SK-N-SH (cell line): ENCODE data around the gene P2RY14.

Source experiments
- EZH2phosphoT487 ChIP-seq: fragments of 200-600 bp; sonication (generic); IDR thresholded peaks from 2 replicates; pipeline ENCODE4 v1.6.1; 2017; ENCODE audit warnings: low read depth, mixed run types, mild to moderate bottlenecking, antibody characterized with exemption, moderate library complexity, borderline replicate concordance
- MAX ChIP-seq: IDR thresholded peaks from 2 replicates; pipeline ENCODE4 v1.4.0; 2012; ENCODE audit warnings: low read depth
- TF ChIP-seq, protein P1 (sequence below): fragments of 200-600 bp; sonication (generic); IDR thresholded peaks from 2 replicates; pipeline ENCODE4 v1.6.1; 2017; ENCODE audit warnings: antibody characterized with exemption, mild to moderate bottlenecking, moderate library complexity

DNA sequence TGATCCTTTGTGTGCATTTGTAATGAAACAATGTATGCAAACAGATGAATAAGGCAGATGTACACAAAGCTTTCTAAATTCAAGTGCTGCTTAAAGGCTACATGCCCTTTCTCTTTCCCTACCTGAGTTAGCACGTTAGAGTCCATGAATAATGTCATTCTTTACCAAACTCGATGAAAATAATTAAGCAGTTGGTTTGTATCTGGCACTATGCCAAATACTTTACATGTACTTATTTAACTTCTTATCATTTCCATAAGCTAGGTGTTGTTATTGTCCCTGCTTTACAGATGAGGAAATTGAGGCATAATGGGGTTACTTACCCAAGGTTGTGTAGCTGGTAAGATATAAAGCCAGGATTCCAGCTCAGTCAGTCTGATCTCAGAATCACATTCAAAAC lies 77.8 kb downstream of the P2RY14 start:
- TF ChIP-seq MAX, result no peak
- TF ChIP-seq, protein P1, sequence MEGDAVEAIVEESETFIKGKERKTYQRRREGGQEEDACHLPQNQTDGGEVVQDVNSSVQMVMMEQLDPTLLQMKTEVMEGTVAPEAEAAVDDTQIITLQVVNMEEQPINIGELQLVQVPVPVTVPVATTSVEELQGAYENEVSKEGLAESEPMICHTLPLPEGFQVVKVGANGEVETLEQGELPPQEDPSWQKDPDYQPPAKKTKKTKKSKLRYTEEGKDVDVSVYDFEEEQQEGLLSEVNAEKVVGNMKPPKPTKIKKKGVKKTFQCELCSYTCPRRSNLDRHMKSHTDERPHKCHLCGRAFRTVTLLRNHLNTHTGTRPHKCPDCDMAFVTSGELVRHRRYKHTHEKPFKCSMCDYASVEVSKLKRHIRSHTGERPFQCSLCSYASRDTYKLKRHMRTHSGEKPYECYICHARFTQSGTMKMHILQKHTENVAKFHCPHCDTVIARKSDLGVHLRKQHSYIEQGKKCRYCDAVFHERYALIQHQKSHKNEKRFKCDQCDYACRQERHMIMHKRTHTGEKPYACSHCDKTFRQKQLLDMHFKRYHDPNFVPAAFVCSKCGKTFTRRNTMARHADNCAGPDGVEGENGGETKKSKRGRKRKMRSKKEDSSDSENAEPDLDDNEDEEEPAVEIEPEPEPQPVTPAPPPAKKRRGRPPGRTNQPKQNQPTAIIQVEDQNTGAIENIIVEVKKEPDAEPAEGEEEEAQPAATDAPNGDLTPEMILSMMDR, result no peak
- TF ChIP-seq EZH2phosphoT487, result no peak
